HepG2 (cell line): ENCODE results near the gene QRSL1. TPM values are rescaled to one million over a fixed set of nuclear protein-coding genes. Genes with fewer than 3 reads are reported as not detected.

Experiments used
- EHMT2 ChIP-seq: fragments of 200-600 bp; sonication (generic); IDR thresholded peaks from 2 replicates; pipeline ENCODE4 v1.7.0; 2017; ENCODE audit warnings: antibody characterized with exemption, low read depth, low read length, borderline replicate concordance
- ELF4 ChIP-seq: sonication (generic); formaldehyde crosslinking; IDR thresholded peaks from 2 replicates; pipeline ENCODE4 v1.5.0; 2020; ENCODE audit warnings: missing genetic modification reagents, mild to moderate bottlenecking, moderate library complexity, borderline replicate concordance
- FIP1L1 ChIP-seq: fragments of 200-400 bp; formaldehyde crosslinking; IDR thresholded peaks from 2 replicates; pipeline ENCODE4 v1.6.1; 2018; ENCODE audit warnings: low read depth, mild to moderate bottlenecking, low read length, moderate library complexity, borderline replicate concordance; ENCODE audit not compliant: insufficient read depth
- HNF4A ChIP-seq: sonication (generic); formaldehyde crosslinking; IDR thresholded peaks from 2 replicates; pipeline ENCODE4 v1.4.0; 2020; ENCODE audit warnings: missing genetic modification reagents
- HNRNPH1 ChIP-seq: fragments of 200-400 bp; formaldehyde crosslinking; optimal IDR thresholded peaks from 2 replicates; pipeline ENCODE3; 2017; ENCODE audit warnings: mild to moderate bottlenecking, low read depth, low read length
- ISX ChIP-seq: sonication (generic); formaldehyde crosslinking; conservative IDR thresholded peaks from 2 replicates; pipeline ENCODE4 v1.5.0; 2020; ENCODE audit warnings: missing genetic modification reagents
- PCBP2 ChIP-seq: fragments of 200-400 bp; formaldehyde crosslinking; optimal IDR thresholded peaks from 2 replicates; pipeline ENCODE3; 2018; ENCODE audit warnings: low read length, low read depth; ENCODE audit not compliant: poor library complexity, severe bottlenecking
- RXRA ChIP-seq: sonication (generic); formaldehyde crosslinking; IDR thresholded peaks from 2 replicates; pipeline ENCODE4 v1.5.1; 2020; ENCODE audit warnings: missing genetic modification reagents
- SOX5 ChIP-seq: IDR thresholded peaks from 2 replicates; pipeline ENCODE4 v1.6.1; 2016; ENCODE audit warnings: borderline replicate concordance
- ZFP37 ChIP-seq: sonication (generic); formaldehyde crosslinking; IDR thresholded peaks from 2 replicates; pipeline ENCODE4 v1.4.0; 2020; ENCODE audit warnings: missing genetic modification reagents, borderline replicate concordance
- ZNF891 ChIP-seq: sonication (generic); formaldehyde crosslinking; IDR thresholded peaks from 2 replicates; pipeline ENCODE4 v1.5.0; 2020; ENCODE audit warnings: mild to moderate bottlenecking, missing genetic modification reagents
- polyA plus RNA-seq, 8 experiments: library from polyadenylated mRNA; depleted of rRNA in 3 of 8; stranded (reverse) in 7 of 8; unstranded in 1 of 8; fragments of >200 nt; fragmentation: Illumina TruSeq in 4 of 8; extraction: Trizol in 4 of 8; gene quantifications; 2 replicates each; pipeline versions ENCODE4 v1.2.1 to v1.2.3, GENCODE V29; 2011 to 2016; ENCODE audit warnings: low read depth in 4 of 8, missing spikeins in 1 of 8, mixed read lengths in 1 of 8; ENCODE audit not compliant: insufficient read depth in 1 of 8
- total RNA-seq, 5 experiments: library from RNA; depleted of rRNA; stranded (reverse); fragments of >200 nt; fragmentation: Illumina TruSeq; extraction: Trizol; gene quantifications; 2 replicates each; pipeline ENCODE4 v1.2.3, GENCODE V29; 2016; ENCODE audit warnings: low read depth in 1 of 5
- TF ChIP-seq, protein P1 (sequence below): sonication (generic); formaldehyde crosslinking; IDR thresholded peaks from 2 replicates; pipeline ENCODE4; 2020; ENCODE audit warnings: missing genetic modification reagents, mild to moderate bottlenecking, borderline replicate concordance
- TF ChIP-seq, protein P2 (sequence below): sonication (generic); formaldehyde crosslinking; IDR thresholded peaks from 2 replicates; pipeline ENCODE4 v1.9.0; 2022; ENCODE audit warnings: missing genetic modification reagents, mild to moderate bottlenecking, borderline replicate concordance
- TF ChIP-seq, protein P3 (sequence below): sonication (generic); formaldehyde crosslinking; IDR thresholded peaks from 2 replicates; pipeline ENCODE4 v1.4.0; 2020; ENCODE audit warnings: mild to moderate bottlenecking, low read depth, missing genetic modification reagents
- TF ChIP-seq, protein P4 (sequence below): sonication (generic); formaldehyde crosslinking; IDR thresholded peaks from 2 replicates; pipeline ENCODE4 v1.4.0; 2020; ENCODE audit warnings: mild to moderate bottlenecking, missing genetic modification reagents

Gene QRSL1
- total and polyA plus RNA-seq, 2 of the 13 experiments (the other 11 are each of a cell fraction or from before 2014, with no cell fraction given), result 8.2 to 22.3 TPM

DNA sequence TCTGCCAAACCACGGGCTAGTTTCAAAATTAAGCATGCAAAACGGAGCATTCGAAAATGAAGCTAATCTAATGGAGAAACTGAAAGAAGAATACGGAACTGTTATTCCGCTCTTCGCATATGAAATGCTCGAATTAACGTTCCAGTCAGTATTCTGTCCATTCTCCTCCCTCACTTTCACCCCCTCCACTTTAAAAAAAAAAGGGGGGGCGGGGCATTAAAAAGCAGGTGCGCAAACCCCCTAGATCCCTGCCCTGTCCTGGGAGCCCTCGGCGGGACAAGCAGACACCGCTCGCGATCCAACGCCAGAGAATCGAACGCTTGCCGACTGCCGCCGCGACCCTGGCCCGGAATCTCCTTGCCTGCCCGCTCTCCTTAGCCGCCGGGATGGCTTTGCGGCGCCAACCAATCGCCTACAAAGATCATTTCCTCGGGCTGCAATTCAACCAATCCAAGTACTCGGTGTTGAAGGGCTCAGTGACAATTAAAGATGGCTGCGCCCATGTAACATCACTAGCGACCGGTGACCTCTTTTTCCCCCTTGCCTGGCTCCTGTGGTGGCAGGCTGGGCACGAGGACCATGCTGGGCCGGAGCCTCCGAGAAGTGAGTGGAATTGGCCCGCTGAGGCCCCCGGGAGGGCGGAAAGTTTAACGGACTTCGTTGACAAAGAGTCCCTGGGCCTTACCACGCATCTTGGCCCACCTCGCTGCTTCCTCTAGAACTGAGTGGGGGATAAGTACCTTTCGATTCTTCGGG, at the start of gene QRSL1, which contains the start of gene RTN4IP1 (continued):
- TF ChIP-seq, protein P1, sequence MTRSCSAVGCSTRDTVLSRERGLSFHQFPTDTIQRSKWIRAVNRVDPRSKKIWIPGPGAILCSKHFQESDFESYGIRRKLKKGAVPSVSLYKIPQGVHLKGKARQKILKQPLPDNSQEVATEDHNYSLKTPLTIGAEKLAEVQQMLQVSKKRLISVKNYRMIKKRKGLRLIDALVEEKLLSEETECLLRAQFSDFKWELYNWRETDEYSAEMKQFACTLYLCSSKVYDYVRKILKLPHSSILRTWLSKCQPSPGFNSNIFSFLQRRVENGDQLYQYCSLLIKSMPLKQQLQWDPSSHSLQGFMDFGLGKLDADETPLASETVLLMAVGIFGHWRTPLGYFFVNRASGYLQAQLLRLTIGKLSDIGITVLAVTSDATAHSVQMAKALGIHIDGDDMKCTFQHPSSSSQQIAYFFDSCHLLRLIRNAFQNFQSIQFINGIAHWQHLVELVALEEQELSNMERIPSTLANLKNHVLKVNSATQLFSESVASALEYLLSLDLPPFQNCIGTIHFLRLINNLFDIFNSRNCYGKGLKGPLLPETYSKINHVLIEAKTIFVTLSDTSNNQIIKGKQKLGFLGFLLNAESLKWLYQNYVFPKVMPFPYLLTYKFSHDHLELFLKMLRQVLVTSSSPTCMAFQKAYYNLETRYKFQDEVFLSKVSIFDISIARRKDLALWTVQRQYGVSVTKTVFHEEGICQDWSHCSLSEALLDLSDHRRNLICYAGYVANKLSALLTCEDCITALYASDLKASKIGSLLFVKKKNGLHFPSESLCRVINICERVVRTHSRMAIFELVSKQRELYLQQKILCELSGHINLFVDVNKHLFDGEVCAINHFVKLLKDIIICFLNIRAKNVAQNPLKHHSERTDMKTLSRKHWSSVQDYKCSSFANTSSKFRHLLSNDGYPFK (CRISPR knock-in tag), result peak; percentile 97
- TF ChIP-seq, protein P2, sequence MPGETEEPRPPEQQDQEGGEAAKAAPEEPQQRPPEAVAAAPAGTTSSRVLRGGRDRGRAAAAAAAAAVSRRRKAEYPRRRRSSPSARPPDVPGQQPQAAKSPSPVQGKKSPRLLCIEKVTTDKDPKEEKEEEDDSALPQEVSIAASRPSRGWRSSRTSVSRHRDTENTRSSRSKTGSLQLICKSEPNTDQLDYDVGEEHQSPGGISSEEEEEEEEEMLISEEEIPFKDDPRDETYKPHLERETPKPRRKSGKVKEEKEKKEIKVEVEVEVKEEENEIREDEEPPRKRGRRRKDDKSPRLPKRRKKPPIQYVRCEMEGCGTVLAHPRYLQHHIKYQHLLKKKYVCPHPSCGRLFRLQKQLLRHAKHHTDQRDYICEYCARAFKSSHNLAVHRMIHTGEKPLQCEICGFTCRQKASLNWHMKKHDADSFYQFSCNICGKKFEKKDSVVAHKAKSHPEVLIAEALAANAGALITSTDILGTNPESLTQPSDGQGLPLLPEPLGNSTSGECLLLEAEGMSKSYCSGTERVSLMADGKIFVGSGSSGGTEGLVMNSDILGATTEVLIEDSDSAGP, result peak; percentile 69; the same call in 1 of the 2 replicates
- TF ChIP-seq, protein P3, sequence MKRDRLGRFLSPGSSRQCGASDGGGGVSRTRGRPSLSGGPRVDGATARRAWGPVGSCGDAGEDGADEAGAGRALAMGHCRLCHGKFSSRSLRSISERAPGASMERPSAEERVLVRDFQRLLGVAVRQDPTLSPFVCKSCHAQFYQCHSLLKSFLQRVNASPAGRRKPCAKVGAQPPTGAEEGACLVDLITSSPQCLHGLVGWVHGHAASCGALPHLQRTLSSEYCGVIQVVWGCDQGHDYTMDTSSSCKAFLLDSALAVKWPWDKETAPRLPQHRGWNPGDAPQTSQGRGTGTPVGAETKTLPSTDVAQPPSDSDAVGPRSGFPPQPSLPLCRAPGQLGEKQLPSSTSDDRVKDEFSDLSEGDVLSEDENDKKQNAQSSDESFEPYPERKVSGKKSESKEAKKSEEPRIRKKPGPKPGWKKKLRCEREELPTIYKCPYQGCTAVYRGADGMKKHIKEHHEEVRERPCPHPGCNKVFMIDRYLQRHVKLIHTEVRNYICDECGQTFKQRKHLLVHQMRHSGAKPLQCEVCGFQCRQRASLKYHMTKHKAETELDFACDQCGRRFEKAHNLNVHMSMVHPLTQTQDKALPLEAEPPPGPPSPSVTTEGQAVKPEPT (CRISPR knock-in tag), result 0 out of 2 replicates have a peak, but pooled peaks have one; percentile 36
- TF ChIP-seq ISX (CRISPR knock-in tag), result 0 out of 2 replicates have a peak, but pooled peaks have one; percentile 38
- no peak for TF ChIP-seq FIP1L1
- TF ChIP-seq SOX5, result no peak
- TF ChIP-seq ELF4 (CRISPR knock-in tag), result 0 out of 2 replicates have a peak, but pooled peaks have one; percentile 22
- 0 out of 2 replicates have a peak, but pooled peaks have one; percentile 2 for TF ChIP-seq HNF4A (CRISPR knock-in tag)
- TF ChIP-seq ZNF891 (CRISPR knock-in tag), result peak; percentile 72; the same call in 1 of the 2 replicates
- TF ChIP-seq RXRA (CRISPR knock-in tag), result 0 out of 2 replicates have a peak, but pooled peaks have one; percentile 24
- TF ChIP-seq, protein P4, sequence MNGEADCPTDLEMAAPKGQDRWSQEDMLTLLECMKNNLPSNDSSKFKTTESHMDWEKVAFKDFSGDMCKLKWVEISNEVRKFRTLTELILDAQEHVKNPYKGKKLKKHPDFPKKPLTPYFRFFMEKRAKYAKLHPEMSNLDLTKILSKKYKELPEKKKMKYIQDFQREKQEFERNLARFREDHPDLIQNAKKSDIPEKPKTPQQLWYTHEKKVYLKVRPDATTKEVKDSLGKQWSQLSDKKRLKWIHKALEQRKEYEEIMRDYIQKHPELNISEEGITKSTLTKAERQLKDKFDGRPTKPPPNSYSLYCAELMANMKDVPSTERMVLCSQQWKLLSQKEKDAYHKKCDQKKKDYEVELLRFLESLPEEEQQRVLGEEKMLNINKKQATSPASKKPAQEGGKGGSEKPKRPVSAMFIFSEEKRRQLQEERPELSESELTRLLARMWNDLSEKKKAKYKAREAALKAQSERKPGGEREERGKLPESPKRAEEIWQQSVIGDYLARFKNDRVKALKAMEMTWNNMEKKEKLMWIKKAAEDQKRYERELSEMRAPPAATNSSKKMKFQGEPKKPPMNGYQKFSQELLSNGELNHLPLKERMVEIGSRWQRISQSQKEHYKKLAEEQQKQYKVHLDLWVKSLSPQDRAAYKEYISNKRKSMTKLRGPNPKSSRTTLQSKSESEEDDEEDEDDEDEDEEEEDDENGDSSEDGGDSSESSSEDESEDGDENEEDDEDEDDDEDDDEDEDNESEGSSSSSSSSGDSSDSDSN (CRISPR knock-in tag), result peak; percentile 63
- no peak for TF ChIP-seq PCBP2
- peak; percentile 69; the same call in 1 of the 2 replicates for TF ChIP-seq ZFP37 (CRISPR knock-in tag)
- no peak for TF ChIP-seq EHMT2
- no peak for TF ChIP-seq HNRNPH1
